Loucy (cell line): ENCODE data around the gene POU3F1.

Source experiments
- H2AFZ ChIP-seq: fragments of 200-600 bp; sonication (generic); 2 replicates; pipeline ENCODE4 v1.6.0; 2016; ENCODE audit warnings: antibody characterized with exemption, mild to moderate bottlenecking, low read length, moderate library complexity
- H3F3A ChIP-seq: fragments of 200-600 bp; 2 replicates; pipeline ENCODE4 v1.6.0; 2016; ENCODE audit warnings: antibody characterized with exemption, low read depth, mild to moderate bottlenecking
- H3K27me3 ChIP-seq: fragments of 200-600 bp; sonication (generic); 2 replicates; pipeline ENCODE4 v1.6.1; 2014; ENCODE audit warnings: low read length, mild to moderate bottlenecking; ENCODE audit not compliant: insufficient read depth, poor library complexity, severe bottlenecking
- H3K36me3 ChIP-seq: fragments of 200-600 bp; sonication (generic); 2 replicates; pipeline ENCODE4 v1.6.1; 2016; ENCODE audit warnings: low read length; ENCODE audit not compliant: insufficient read depth
- H3K4me1 ChIP-seq: fragments of 200-600 bp; sonication (generic); 2 replicates; pipeline ENCODE4 v1.5.1; 2014; ENCODE audit warnings: low read length, mild to moderate bottlenecking; ENCODE audit not compliant: insufficient read depth, poor library complexity, severe bottlenecking
- H3K4me2 ChIP-seq: fragments of 200-600 bp; sonication (generic); 2 replicates; pipeline ENCODE4 v1.6.0; 2014; ENCODE audit warnings: antibody characterized with exemption, low read length, low read depth, mild to moderate bottlenecking; ENCODE audit not compliant: poor library complexity, severe bottlenecking
- H3K4me3 ChIP-seq: fragments of 200-600 bp; sonication (generic); 2 replicates; pipeline ENCODE4 v1.5.1; 2014; ENCODE audit warnings: low read length, mild to moderate bottlenecking, mixed read lengths; ENCODE audit not compliant: poor library complexity, severe bottlenecking
- H3K79me2 ChIP-seq: fragments of 200-600 bp; sonication (generic); 2 replicates; pipeline ENCODE4 v1.6.1; 2014; ENCODE audit warnings: low read length; ENCODE audit not compliant: insufficient read depth
- H3K9ac ChIP-seq: fragments of 200-600 bp; sonication (generic); 2 replicates; pipeline ENCODE4 v1.6.0; 2014; ENCODE audit warnings: mild to moderate bottlenecking, low read depth, low read length, moderate library complexity; ENCODE audit not compliant: poor library complexity, severe bottlenecking
- H3K9me2 ChIP-seq: fragments of 200-600 bp; sonication (generic); replicated peaks from 2 replicates; pipeline ENCODE4 v1.6.1; 2016; ENCODE audit warnings: low read depth, low read length, mixed read lengths
- H3K9me3 ChIP-seq: fragments of 200-600 bp; sonication (generic); 2 replicates; pipeline ENCODE4 v1.6.1; 2014; ENCODE audit warnings: mild to moderate bottlenecking, antibody characterized with exemption, low read length, low read depth; ENCODE audit not compliant: insufficient read depth
- H4K20me1 ChIP-seq: fragments of 200-600 bp; sonication (generic); 2 replicates; pipeline ENCODE4 v1.6.0; 2014; ENCODE audit warnings: antibody characterized with exemption, low read length, mild to moderate bottlenecking; ENCODE audit not compliant: insufficient read depth, poor library complexity, severe bottlenecking
- CTCF ChIP-seq: fragments of 200-600 bp; sonication (generic); conservative IDR thresholded peaks from 2 replicates; pipeline ENCODE4 v1.5.1; 2014; ENCODE audit warnings: mild to moderate bottlenecking, antibody characterized with exemption, low read length
- EZH2phosphoT487 ChIP-seq: fragments of 200-600 bp; IDR thresholded peaks from 2 replicates; pipeline ENCODE4 v1.6.1; 2018; ENCODE audit warnings: antibody characterized with exemption, mild to moderate bottlenecking, moderate library complexity, borderline replicate concordance

Gene POU3F1

GRCh38 chr1:38089712-38090360 lies 43.2 kb upstream of the POU3F1 start:
- H3K4me3 ChIP-seq, result no peak overlapping the region
- no peaks in the 10 kb centered on the region for H3K79me2 ChIP-seq
- H3K27me3 ChIP-seq, result no peaks in the 10 kb centered on the region
- no peaks in the 10 kb centered on the region for H3F3A ChIP-seq
- TF ChIP-seq EZH2phosphoT487 (no peak), CTCF (no peak)
- no peak overlapping the region for H3K4me2 ChIP-seq
- H3K4me1 ChIP-seq, result no peaks in the 10 kb centered on the region
- H2AFZ ChIP-seq, result no peak overlapping the region
- no peaks in the 10 kb centered on the region for H3K36me3 ChIP-seq
- no peaks in the 10 kb centered on the region for H3K9me3 ChIP-seq
- no peaks in the 10 kb centered on the region for H4K20me1 ChIP-seq
- H3K9ac ChIP-seq, result no peak overlapping the region
- no peaks in the 10 kb centered on the region for H3K9me2 ChIP-seq

- Histone ChIP-seq H3K9ac (no peak overlapping the region), H4K20me1 (no peaks in the 10 kb centered on the region), H3K79me2 (no peaks in the 10 kb centered on the region), H3K9me2 (no peaks in the 10 kb centered on the region), H3K4me3 (no peak overlapping the region), H3K4me1 (no peaks in the 10 kb centered on the region), H3K4me2 (no peak overlapping the region), H3K27me3 (no peaks in the 10 kb centered on the region), H3K9me3 (no peaks in the 10 kb centered on the region), H3F3A (no peaks in the 10 kb centered on the region), H3K36me3 (no peaks in the 10 kb centered on the region), H2AFZ (no peak overlapping the region)
- TF ChIP-seq CTCF (no peak), EZH2phosphoT487 (no peak)
These were observed 42.2 kb upstream of the POU3F1 start for GRCh38 chr1:38088791-38089190.

- Histone ChIP-seq H4K20me1 (no peaks in the 10 kb centered on the region), H3K79me2 (no peaks in the 10 kb centered on the region), H3K9ac (no peak overlapping the region), H3F3A (no peaks in the 10 kb centered on the region), H3K9me3 (no peaks in the 10 kb centered on the region), H2AFZ (no peak overlapping the region), H3K4me1 (no peaks in the 10 kb centered on the region), H3K4me3 (no peak overlapping the region), H3K4me2 (no peak overlapping the region), H3K27me3 (no peaks in the 10 kb centered on the region), H3K36me3 (no peaks in the 10 kb centered on the region), H3K9me2 (no peaks in the 10 kb centered on the region)
- no peak for TF ChIP-seq CTCF
- no peak for TF ChIP-seq EZH2phosphoT487
These were observed 41.8 kb upstream of the POU3F1 start for GRCh38 chr1:38088366-38088765.
